GM23338 (cell line): Measurements from ENCODE around the gene SLC6A18.

Experiments
- CTCF ChIP-seq, 2 experiments: fragments of 200-600 bp in 1 of 2; sonication (generic) in 1 of 2; conservative IDR thresholded peaks; 2 replicates each; pipeline versions ENCODE4 v1.5.1 to v1.6.1; 2016 to 2017; ENCODE audit warnings: antibody characterized with exemption in 2 of 2, low read depth in 2 of 2, mild to moderate bottlenecking in 2 of 2, moderate library complexity in 1 of 2
- EZH2 ChIP-seq: fragments of 200-600 bp; sonication (generic); IDR thresholded peaks from one replicate; pipeline ENCODE4 v1.8.0; 2017; ENCODE audit warnings: antibody characterized with exemption, mild to moderate bottlenecking, low read depth; ENCODE audit not compliant: unreplicated experiment
- EZH2phosphoT487 ChIP-seq: fragments of 200-600 bp; sonication (generic); IDR thresholded peaks from one replicate; pipeline ENCODE4 v1.8.1; 2018; ENCODE audit warnings: antibody characterized with exemption; ENCODE audit not compliant: unreplicated experiment
- JUNB ChIP-seq: IDR thresholded peaks from one replicate; pipeline ENCODE4 v1.6.1; 2016; ENCODE audit warnings: antibody characterized with exemption; ENCODE audit not compliant: unreplicated experiment
- REST ChIP-seq: IDR thresholded peaks from one replicate; pipeline ENCODE4 v1.6.1; 2018; ENCODE audit warnings: antibody characterized with exemption; ENCODE audit not compliant: unreplicated experiment

GRCh38 chr5:1201327-1202025, 23.7 kb upstream of the SLC6A18 start, which contains the start of gene SLC6A19:
- TF ChIP-seq EZH2 (no peak), CTCF (conservative IDR thresholded peaks at IDR 0.05; ENCODE audit: low read depth in 2 of 2) (no peak), EZH2phosphoT487 (no peak), JUNB (no peak), REST (no peak)
